NCI-H2107 treated with DMSO at 0.1 percent for 48 hours (cell line): Measurements from ENCODE around the gene GUCY2D.
"Not testable (repeated sequence)": the region's sequence is repeated elsewhere in the genome, so short reads cannot be mapped to it uniquely, and the experiment has no call there.

Experiments
- DNase-seq: peaks from one replicate; lab custom pipeline; 2025; ENCODE audit not compliant: unreplicated experiment; lab: John Stamatoyannopoulos, UW

Gene GUCY2D

DNA sequence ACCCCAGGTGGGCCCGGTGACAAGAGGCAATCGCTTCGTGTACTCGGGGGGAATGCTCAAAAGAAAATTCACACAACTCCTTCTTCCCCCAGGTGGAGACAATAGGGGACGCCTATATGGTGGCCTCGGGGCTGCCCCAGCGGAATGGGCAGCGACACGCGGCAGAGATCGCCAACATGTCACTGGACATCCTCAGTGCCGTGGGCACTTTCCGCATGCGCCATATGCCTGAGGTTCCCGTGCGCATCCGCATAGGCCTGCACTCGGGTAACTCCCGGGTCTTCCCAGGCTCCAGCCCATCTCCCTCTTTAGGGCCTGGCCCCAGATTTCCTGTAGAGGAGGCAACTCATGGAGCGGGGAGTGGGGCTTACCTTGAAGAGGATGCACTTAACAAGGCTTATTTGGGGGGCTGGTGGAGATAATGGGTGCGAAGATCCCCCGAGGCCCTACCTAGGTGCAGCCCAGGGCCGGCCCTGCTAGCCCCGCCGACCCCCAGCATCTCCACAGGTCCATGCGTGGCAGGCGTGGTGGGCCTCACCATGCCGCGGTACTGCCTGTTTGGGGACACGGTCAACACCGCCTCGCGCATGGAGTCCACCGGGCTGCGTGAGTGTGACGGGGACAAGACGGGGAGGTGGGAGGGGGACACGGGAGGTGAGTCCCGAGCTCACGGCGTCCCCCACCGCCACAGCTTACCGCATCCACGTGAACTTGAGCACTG is 13.0 kb downstream of the GUCY2D start:
- no peak for DNase-seq

DNA sequence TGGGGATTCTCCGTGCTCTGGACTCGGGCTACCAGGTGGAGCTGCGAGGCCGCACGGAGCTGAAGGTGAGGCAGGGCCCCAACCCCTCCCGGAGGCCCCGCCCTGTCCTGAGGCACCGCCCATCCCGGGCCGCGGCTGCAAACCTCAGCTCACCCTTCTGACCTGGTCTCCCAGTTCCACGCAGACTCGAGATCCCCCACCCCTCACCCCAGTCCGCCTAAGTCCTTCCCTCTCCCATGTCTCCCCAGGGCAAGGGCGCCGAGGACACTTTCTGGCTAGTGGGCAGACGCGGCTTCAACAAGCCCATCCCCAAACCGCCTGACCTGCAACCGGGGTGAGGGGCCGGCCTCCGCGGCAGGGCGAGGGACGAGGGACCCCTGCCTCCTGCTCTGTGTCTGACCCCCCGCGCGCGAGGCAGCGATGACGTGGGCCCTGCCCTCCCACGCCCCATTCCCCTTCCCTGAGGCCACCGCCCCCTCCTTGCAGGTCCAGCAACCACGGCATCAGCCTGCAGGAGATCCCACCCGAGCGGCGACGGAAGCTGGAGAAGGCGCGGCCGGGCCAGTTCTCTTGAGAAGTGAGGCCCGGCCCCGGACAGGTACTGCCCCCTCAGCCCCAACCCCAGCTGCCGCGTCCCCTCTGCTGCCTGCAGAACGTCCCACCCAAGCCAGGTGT is 13.7 kb downstream of the GUCY2D start:
- no peak for DNase-seq

DNA sequence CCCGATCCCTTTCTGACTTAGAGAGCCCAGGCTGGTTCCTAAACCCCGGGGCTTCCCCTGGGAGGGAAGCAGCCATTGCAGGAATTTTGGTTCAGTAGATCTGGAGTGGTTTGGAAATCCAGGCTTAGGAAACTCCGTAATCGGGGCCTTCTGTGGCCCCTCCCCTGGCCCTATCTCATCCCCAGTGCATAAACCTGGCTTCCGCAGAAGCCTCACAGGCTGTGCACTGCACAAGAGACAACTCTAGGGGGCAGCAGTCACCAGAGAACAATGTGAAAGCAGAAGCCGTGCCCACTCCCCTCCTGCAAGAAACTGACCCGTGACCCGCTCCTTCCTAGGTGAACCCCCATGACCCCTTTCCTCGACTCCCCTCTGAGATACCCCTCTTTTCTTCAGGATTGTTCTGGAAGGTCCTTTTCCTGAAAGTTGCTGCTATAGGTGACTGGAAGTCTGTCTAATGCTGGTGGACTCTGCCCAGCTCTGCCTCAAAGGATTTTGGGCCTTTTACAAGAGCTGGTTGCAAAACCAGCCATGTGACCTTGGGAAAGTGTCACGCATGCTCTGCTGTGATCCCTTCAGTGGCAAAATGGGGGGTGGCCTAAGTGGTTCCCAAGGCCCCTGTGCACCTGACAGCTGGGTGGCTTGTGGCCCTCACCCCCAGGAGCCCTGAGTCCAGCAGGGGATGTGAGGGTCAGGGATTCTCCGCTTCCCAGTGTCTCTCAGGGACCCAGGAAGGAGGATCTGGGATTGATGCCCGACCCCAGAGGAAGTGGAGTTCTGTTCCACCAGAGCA is 14.4 kb downstream of the GUCY2D start:
- no peak for DNase-seq

DNA sequence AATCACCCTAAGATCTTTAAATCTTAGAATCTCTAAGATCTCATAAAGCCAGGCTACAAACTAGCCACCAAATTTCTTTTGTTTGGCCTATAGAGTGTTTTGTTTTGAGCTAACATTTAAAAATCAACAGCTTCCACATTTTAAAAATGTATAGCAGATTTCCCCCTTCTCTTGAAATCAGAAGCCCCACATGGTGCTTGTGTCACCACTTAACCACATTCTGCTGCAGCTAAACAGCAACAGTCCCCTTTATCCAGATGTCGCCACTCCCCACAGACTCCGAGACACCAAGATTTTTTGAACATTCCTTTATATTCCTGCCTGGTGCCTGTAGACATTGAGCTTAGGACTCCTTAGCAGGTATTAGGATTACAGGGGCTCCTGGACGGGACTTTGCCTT is 16.0 kb downstream of the GUCY2D start:
- no peak for DNase-seq

DNA sequence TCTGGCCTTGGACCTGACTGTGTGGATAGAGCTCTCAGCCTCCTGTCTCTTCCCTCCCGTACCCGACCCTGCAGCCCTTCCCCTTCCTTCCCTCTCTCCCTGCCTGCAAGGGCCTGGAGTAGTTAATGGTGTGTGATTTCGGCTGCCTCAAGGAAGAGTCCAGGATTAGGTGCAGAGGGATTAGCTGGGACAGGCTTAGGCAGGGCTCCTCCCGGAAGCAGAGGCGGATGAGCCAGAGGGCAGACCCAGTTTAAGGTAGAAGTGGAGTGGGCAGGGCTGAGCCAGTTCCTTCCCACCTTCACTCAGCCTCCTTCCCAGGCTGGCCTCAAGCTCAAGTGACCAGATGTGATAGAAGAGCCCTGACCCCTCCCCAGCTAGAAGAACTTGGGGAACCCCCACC is 16.8 kb downstream of the GUCY2D start:
- no peak for DNase-seq

DNA sequence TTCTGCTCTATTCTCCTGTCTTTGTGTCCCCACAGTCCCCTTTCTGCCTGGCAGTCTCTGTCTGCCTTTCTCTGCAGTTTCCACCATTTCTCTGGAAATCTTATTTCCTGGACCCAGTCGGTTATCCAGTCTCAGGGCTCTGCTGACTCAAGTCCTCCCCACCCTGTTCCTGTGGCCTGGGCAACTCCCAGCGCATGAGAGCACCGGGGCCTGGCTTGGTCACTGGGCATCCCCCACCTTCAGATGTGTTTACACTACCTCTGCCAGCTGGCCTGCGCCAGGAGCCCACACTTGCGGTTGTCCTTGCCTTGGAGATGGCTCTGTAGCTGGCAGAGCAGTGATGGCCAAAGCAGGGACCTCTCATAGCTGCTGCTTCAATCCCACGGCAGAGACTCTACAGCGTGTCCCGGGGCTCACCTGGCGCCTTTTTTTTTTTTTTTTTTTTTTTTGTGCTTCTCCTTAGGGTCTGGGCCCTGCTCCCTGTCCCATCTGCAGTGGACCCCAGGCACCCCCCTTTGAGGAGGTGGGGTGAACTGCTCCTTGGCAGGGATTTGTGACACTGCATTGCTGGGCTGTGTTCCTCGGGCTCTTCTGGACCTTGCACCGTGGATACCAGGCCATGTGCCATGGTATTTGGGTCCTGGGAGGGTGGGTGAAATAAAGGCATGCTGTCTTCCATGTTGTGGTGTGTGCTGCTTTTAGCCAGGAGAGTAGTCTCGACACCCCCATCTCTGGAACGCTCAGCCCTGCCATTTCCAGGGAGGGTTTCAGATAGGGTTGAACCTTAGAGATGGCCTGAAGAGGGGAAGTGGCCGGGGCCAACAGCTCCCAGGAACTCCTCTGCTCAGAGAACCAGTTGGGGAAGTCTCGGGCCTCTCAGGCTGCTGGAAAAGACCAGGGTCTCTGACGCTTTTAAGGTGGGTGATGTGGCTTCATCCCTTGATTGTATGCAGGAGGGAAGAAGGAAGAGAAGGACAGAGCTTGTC is 17.5 kb downstream of the GUCY2D start:
- DNase-seq = no peak

DNA sequence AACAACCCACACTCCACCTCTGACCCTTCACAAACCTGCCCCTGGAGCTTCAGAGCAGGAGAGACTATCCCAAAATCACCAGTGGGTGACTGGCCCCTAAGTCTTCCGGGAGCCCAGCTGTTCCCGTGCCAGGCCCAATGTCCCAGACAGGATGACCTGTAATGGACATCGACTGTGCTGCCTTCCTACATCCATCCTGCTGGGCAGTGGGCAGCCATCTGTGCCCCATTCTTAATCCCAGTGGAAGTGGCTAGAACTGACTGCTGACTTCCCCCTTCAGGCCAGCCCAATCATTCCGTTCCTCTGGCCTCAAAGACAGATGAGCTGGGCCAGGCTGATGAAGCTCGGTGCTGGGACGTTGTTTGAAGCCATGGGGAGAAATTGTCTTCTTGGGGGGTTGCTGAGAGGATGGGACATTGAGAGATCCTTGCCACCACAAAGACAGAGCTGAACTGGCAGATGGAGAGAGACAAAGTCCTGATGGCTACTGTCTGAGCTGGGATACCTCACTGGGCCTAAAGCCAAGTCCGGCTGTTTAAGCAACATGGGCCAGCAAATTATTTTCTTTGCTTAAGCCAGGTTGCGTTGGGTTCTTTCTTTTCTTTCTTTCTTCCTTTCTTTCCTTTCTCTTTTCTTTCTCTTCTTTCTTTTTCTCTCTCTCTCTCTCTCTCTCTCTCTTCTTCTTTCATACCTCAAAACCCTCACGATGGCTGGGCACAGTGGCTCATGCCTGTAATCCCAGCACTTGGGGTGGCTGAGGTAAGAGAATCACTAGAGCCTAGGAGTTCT is 18.6 kb downstream of the GUCY2D start:
- DNase-seq = no peak

DNA sequence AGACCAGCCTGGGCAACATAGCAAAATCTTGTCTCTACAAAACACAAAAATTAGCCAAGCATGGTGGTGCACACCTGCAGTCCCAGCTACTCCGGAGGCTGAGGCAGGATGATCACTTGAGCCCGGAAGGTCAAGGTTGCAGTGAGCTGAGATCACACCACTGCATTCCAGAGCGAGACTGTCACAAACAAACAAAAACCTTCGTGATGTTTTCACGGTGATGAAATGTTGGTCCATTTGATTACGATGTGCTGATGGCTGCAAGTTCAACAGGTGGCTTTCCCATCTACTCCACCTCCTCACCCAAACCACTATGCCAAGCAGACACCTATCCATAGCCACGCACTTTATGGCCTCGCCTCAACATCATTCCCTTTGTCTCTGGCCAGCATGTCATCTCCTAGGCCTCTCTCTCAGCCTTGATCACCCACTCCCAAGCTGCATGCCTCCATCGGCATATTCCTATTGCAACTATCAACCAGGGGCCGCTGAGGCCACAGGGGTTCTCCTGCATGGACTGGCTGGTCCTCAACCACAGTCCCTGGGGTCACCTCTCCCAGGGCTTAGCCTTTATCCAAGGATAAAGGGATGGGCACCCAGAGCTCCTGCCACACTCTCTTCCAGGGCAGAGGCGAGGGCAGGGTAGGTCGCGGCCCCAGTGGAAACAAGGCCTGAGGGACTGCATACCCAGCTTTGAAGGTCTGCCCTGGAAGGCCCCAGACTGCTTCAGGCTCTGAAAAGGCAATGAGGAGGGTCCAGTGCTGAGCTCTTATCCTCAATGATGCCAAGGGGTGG is 19.3 kb downstream of the GUCY2D start:
- DNase-seq = no peak

DNA sequence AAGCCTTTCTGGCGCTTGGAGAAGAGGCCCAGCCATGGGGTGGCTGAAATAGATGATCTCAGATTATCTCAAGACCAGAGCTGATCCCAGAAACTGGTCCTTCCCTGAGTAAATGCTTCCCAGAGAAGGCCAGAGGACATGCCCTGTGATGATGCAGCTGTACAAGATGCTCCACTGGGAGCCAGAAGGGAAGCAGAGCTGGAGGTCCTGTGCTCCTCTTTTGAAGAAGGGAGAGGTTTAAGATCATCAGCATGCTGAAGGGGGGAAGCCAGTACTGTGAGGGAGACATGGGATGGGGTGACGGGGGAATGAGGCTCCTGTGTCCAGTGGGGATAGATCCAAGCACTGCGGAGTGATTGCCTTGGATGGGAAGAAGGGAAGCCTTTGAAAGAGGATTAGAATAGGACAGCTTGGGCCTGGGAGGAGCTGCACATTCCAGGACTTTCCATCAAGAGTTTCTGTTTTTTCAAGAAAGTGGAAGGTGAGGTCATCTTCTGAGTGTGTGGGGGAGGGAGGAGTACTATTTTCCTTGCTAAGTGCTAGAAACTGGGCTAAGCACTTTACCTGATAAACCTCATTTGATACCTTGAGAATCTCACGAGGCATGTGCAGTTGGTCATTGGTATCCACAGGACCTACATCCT is 20.1 kb downstream of the GUCY2D start:
- no peak for DNase-seq

DNA sequence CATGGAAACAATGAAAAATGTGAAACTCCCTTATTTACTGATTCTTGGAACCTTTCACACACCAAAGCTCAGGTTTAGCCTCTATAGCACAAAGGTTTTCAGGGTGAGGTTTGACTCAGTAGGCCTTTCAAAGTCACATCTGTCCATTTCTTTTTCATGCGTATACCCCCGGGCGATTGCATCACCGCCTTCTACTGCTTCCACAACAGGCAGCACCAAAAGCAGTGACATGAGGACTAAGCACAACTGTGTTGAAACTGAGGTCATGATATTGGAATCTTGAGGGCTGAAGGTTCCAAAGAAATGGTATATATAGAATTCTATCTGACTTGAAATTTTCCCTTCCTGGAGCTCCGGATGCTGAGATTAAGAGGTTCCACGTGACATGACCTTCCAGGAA is 21.7 kb downstream of the GUCY2D start:
- DNase-seq = not testable (repeated sequence)

DNA sequence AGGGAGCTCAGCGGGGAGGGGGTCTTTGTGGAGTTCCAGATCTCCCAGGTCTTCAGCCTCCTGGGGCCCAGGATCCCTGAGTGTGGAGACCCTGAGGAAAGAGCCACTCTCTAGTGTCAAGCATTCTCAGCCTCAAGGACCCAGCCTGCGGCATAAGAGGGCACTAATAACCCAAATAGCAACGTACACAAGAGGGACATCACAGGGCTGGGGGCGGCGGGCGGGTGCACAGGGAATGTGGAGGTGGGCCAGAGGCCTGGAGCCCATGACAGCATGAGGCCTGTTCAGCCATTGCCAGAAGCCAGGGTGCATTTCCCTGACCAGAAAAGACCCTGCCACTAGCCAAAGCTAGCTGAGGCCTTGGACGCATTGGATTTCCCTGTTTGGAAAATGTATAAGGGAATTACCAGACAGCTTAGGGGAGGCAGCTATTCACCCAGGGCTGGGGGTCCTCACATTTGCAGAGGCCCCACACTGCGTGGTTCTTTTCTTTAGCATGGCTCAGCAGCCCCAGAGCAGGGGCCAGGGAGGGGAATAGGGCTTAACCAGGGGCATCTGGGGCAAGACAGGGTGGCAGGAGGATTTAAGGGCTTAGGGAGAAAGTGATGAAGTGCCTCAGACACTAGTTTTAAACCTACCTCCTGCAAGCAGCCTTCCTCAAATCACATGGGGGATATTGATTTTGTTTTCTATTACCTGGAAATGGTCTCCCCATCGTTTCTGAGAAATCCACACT is 22.9 kb downstream of the GUCY2D start:
- DNase-seq = no peak

DNA sequence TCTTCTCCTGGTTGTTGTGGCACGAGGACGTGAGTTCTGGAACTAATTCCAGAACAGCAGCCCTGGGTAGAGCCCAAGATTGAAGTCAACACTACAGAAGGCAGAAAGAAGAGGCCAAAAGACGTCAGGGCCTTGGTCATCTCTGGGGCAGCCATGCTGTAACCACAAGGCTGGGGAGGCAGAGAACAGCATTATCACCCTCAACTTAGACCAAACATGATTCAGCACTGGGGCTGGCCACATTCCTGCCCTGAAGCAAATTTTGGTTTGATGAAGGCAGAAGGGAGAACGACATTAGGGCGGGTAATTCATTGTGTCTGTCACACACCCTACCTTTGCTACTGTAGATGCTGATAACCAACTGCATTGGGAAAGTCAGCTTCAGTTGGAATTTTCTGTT is 26.7 kb downstream of the GUCY2D start:
- no peak for DNase-seq

DNA sequence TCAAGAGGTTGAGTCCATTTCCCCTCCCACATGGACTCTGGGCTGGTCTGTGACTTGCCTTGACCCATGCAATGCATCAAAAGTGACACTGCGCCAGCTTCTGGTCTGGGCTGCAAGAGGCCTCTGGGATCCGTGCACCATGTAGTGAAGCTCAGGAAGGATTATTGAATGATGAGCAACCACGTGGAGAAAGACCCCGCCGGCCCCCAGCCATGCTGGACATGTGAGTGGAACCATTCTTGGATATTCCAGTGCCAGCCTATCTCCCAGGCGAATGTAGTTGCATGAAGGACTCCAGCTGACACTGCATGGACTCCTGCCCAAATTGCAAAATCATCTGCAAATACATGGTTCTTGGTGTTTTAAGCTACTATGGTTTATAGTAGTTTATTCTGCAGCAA is 28.8 kb downstream of the GUCY2D start:
- DNase-seq = no peak

DNA sequence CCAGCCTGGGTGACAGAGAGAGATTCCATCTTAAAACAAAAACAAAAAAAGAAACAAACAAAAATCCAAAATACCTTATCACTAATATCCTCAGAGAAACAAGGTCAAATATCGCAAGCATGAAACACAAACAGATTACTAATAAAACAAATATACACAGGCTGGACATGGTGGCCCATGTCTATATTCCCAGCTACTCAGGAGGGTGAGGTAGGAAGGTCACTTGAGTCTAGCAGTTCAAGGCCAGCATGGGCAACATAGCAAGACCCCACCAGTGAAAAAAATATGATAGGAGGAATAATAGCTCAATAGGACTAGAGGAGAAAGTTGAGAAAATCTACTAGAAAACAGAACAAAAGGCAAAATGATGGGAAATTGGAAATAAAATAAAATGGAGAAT is 29.5 kb downstream of the GUCY2D start:
- no peak for DNase-seq

DNA sequence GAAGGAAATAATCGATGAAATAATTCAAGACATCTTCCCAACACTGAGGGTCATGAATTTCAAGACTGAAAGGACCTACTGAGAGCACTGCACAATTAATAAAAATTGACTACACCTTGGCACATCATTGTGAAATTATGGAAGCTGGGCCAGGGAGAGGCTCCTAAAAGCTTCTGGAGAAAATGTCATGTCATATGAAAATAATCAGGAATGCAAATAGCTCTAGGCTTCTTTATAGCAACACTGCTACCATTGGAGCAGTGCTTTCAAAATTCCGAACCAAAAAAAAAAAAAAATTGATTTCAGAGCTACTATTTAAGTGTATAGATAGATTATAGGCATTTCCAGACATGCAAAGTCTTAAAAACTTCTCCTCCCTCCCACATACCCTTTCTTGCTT is 30.0 kb downstream of the GUCY2D start:
- no peak for DNase-seq

DNA sequence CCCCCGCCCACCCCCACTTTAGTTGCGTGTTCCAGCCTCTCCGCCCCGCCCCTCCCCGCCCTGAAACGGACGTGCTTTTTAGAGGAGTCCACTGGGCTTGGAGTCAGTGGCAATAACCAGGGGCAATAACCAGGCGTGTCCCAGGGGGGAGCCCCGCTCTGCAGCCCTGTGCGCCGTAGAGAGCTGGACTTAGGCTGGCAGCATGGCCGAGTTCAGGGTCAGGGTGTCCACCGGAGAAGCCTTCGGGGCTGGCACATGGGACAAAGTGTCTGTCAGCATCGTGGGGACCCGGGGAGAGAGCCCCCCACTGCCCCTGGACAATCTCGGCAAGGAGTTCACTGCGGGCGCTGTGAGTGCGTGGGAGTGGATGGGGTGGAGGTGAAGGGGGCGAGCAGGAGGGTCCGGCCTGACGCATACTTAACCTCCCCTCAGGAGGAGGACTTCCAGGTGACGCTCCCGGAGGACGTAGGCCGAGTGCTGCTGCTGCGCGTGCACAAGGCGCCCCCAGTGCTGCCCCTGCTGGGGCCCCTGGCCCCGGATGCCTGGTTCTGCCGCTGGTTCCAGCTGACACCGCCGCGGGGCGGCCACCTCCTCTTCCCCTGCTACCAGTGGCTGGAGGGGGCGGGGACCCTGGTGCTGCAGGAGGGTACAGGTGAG is 36.7 kb downstream of the GUCY2D start, which contains the start of gene ALOX15B:
ALOX15B (plus strand) TSS at position 106 of the 657 bp plus-strand sequence; CDS start at position 203, 97 bp downstream.
- DNase-seq = no peak

DNA sequence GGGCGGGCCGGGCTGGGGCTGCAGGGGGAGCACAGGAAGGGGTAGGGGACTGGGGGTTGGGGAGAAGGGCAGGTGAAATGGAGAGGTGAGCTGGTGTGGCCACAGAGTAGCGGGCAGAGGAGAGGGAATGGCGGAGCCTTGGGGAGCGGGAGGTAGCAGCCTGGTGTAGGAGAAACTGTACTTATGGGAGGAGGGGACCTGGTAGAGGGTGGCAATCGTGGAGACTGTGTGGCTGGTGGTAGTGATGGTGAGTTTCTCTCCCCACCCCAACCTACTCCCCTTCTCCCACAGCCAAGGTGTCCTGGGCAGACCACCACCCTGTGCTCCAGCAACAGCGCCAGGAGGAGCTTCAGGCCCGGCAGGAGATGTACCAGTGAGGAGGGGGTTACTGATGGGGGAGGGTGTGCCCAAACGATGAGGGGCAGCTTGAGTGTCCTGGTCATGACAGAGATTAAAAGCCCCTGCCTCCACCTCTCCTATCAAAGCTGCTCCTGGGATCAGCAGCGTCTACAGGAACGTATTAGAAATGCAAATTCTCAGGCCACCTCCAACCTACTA is 37.3 kb downstream of the GUCY2D start:
- DNase-seq = no peak
